Forelimb muscle (tissue), 1 donor: ENCODE measurements around the gene AFAP1L1. TPM values are rescaled to one million over a fixed set of nuclear protein-coding genes. Genes with fewer than 3 reads are reported as not detected.

ENCODE experiments used
- DNase-seq: peaks from one replicate; pipeline ENCODE4 v3.0.0-alpha.2; 2013; ENCODE audit warnings: low read depth
- polyA plus RNA-seq: library from polyadenylated mRNA; unstranded; fragments of 120-200 nt; gene quantifications from one replicate; pipeline ENCODE4 v1.2.1, GENCODE V29; 2013; ENCODE audit not compliant: insufficient read length

The AFAP1L1 gene
- polyA plus RNA-seq, 1 donor, result 106 TPM

- DNase-seq, result no peak
These were observed 100.6 kb downstream of the AFAP1L1 start for GRCh38 chr5:149372076-149372795.

GRCh38 chr5:149372932-149373331 lies 101.3 kb downstream of the AFAP1L1 start:
- DNase-seq, result no peak

- DNase-seq, result no peak
These were observed 102.6 kb downstream of the AFAP1L1 start for GRCh38 chr5:149374303-149374702.

- no peak for DNase-seq
These were observed 103.1 kb downstream of the AFAP1L1 start for GRCh38 chr5:149374801-149375200.

DNA sequence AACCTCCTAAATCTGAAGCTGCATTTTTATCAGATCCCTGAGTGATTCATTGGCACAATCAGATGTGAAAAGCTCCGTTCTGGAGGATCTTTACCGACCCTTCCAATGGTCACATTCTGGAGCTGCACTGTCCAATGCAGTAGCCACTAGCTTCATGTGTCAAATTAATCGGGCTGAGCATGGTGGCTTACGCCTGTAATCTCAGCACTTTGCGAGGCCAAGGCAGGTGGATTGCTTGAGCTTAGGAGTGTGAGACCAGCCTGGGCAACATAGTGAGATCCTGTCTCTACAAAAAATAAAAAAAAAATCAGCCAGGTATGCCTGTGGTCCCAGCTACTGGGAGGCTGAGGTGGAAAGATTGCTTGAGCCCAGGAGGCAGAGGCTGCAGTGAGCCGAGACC lies 103.8 kb downstream of the AFAP1L1 start:
- no peak for DNase-seq

DNA sequence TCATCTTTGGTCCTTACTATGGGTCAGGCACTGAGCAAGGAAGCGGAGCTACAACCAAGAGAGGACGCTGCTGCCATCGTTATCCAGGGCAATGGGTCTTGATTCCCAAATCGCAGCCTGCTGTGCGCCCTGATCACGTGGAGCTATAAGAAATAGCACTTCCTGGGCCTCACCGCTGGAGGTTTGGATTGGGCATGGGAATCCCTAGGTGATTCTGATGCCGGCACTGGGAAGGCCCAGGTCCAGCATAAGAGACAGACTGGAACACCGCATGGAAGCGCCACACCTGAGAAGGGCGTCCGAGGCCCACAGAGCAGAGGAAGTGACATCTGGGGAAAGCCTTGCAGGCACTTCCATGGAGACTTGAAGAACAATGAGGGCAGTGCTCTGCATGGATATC lies 104.4 kb downstream of the AFAP1L1 start:
- no peak for DNase-seq

DNA sequence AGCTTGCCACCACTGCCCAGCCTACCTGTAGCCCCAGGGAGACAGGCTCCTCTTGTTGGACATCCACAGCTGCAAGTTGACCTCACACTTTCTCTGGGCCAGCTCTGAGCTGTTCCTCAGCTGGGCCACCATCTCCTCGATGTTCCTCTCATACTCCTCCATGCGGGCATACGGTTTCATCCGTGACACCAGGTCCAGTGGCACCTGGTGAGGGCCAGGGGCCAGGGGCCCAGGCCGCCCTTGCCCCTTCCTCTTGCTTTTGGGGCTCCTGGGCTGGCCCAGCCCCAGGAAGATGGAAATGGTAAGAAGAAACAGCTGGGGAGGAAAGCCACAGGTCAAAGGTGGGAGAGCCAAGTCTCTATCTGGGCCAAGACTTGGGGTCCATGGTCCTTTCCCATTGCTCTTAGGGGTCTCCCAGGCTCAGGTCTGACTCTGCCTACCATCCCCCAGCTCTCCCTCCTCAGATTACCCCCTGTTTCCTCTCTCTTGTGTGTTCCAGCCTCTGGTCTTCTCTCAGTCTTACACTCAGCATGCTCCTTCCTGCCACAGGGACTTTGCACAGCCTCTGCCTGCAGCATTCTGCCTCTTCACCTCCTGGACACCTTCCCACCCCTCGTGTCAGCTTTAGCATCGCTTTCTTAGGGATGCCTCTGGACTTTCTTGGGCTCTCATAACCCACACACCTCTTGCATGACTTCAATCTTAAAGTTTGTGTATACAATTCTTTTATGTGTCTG lies 105.2 kb downstream of the AFAP1L1 start:
- DNase-seq, result no peak

DNA sequence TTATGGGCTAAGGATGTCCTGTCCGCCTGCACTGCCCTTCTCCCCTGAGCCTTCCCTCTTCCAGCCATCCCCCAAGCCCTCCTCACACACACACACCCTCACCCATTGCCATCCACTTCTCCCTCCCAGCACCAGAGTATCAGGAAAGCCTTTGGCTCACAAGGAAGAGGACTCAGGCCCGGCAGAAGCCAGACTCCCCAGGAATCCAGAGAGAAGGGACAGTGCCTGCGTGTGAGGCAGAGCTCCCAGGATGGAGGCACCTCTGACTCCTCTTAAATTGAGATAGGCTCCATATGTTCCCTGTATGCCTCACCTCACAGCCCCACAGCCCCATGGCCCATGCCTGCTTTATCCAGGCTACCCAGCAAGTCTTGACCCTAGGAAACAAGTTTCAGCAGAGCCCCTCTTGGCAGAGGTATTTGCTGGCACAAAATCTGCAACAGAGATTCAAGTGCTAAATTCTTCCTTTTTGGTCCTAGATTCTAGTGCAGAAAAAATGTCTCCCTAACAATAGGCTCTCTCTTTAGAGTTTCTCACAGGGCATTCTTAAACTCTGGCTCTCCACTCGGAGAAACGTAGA lies 106.7 kb downstream of the AFAP1L1 start:
- DNase-seq, result no peak

GRCh38 chr5:149379177-149379761 lies 107.6 kb downstream of the AFAP1L1 start, which contains the start of gene IL17B:
Gene IL17B (minus strand): TSS chr5:149379292. CDS start chr5:149379225, 67 bp downstream.
- no peak for DNase-seq

- DNase-seq, result no peak
These were observed 108.2 kb downstream of the AFAP1L1 start for GRCh38 chr5:149379818-149380374.

DNA sequence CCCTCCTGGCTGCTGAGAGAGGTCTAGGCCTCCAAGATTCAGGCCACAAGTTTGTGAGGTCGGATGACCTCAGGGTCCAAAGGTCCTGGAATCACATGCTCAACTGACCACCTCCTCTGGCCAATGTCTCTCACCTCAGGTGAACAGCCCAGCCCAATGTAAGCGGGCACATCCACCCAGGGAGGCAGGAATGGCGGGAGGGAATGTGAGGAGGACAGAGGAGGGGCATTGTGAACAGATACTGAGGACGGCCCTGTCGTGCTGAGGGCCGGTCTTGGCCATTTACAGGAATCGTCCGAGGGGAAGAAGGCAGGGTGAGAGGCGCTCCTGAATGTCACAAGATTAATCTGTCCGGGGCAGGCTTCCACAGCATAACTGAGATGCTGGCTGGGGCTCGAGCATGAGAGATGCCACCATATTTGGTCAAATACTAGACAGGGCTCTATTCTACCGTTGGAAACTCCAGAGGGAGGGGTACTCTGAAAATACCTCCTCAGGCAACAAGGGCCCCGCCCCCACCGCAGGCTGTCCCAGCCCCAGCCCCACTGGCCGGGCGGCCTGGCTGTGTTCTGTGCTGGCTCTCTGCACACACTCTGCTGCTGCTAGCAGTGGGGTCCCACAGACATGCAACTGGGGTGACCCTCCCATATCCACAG lies 108.9 kb downstream of the AFAP1L1 start:
- no peak for DNase-seq

- DNase-seq, result no peak
These were observed 109.8 kb downstream of the AFAP1L1 start for GRCh38 chr5:149381261-149381985.

DNA sequence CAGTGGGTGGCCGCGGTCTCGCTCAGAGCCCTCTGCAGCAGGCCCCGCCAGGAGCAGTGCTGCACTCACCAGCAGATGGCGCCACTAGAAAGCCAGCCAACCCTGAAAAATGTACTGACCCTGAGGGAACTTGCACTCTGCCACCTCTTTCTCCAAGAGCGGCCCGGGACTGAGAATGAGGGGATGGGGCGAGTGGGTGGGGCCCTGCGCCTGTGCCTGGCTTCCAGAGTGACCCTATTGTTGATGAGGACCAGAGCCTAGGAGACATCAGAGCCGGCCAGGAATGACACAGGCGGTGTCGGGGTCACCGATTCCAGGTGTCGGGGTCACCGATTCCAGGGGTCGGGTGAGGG lies 110.3 kb downstream of the AFAP1L1 start:
- DNase-seq, result no peak

DNA sequence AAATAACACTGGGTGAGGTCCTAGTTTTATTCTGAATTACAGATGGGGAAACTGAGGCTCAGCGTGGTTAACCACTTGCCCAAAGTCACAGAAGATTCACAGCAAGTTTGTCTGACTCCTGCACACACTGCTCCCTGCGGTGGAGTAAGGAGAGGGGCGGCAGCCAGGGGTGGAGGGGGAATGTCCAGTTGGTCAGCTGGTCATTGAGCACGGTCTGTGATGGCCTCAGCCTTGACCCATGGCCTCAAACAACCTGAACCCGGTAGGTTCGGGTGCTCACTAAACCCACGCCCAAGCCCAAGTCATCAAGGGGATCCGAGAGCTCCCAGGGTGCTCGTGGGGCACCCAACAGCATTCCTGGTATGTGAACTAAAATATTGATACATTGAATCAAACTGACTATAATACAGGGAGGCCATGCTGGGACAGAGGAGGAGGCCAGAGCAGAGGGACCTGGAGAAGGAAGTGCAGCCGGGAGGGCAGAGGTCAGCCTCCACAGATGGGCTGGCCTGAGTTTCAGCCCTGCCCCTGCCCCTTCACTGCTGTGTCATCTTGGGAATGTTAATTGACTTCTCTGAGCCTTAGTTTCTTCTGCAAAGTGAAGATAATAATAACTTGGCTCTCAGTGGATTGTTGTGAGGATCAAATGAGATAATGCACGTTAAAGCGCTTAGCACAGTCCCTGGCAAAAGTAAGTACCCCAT lies 111.0 kb downstream of the AFAP1L1 start:
- no peak for DNase-seq

DNA sequence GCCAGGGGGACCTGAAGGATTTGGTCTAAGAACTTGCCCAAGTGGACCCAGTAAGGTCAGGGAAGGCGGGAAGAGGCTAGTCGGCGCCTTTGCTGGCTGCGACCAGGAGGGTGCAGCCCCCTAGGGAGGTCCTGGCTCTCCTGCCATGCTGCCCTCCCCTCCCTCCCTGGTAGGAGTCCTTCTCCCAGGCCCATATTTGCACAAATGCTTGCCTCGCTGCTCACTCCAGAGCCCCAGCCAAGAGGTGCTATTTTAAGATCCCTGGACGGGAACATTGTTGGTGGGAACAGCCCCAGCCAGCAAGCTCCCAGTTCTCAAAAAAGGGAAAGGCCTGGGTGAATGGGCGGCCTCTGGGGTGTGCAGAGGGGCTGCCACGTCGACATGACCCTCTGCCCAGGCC lies 111.7 kb downstream of the AFAP1L1 start:
- no peak for DNase-seq

DNA sequence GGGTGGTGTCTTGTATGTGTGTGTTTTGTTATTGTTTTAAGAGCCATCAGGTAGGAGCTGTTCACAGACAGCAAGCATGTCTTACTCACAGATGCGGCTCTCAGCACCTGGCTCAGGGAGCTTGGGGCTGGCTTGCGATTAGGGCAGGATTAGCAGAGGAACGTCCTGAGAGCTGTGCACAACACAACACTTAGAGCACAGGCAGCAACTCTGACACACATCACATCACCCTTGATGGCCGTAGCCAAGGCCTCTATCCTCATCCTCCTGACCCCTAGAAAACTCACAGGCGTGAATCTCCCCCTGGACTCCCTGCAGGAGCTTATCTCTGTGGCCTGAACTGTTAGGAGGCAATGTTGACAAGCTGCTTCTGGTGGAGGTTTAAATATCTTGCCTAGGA lies 114.5 kb downstream of the AFAP1L1 start:
- no peak for DNase-seq

DNA sequence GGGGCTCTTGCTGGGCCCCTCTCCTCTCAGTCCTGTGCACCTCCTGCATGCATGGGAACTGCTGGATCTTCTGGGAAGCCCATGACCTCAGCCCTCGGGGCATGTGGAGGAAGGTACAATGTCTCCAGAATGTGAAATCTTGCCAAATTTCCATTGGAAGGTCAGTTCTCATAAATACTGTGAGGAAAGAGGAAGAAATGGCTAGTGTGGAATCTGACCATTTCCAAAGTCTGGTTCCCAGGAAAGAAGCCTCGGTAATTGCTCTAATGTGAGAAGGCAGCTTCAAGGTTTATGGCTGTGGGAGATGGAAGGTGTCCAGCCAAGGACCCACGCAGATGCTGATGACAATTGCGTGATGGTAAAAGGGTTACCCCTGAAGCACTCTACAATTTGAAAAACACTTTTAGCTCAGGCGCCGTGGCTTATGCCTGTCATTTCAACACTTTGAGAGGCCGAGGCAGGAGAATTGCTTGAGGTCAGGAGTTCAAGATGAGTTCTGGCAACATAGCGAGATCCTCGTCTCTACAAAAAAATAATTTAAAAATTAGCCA lies 115.5 kb downstream of the AFAP1L1 start:
- no peak for DNase-seq

GRCh38 chr5:149387982-149388381 lies 116.3 kb downstream of the AFAP1L1 start:
- DNase-seq, result no peak

GRCh38 chr5:149388498-149389190 lies 117.0 kb downstream of the AFAP1L1 start:
- DNase-seq, result no peak
